Mesenteric fat pad (tissue), 1 donor: ENCODE data around the gene C10orf105. TPM values are rescaled to one million over a fixed set of nuclear protein-coding genes. Genes with fewer than 3 reads are reported as not detected.

Experiments
- DNase-seq: peaks from one replicate; pipeline ENCODE4 v3.0.0-alpha.2; 2020; ENCODE audit warnings: low spot score
- total RNA-seq: library from RNA; stranded (reverse); fragmentation: NEBNext Ultra II Directional; extraction: Animal tissue kit (Norgen Biotek cat#: 25700); gene quantifications from one replicate; pipeline ENCODE4 v1.2.1, GENCODE V29; 2021
- donor health status: DM: yes; HTN: yes; CAD: no.

Gene C10orf105
- total RNA-seq, 1 donor from 2014 or later, result 0.22 TPM

DNA sequence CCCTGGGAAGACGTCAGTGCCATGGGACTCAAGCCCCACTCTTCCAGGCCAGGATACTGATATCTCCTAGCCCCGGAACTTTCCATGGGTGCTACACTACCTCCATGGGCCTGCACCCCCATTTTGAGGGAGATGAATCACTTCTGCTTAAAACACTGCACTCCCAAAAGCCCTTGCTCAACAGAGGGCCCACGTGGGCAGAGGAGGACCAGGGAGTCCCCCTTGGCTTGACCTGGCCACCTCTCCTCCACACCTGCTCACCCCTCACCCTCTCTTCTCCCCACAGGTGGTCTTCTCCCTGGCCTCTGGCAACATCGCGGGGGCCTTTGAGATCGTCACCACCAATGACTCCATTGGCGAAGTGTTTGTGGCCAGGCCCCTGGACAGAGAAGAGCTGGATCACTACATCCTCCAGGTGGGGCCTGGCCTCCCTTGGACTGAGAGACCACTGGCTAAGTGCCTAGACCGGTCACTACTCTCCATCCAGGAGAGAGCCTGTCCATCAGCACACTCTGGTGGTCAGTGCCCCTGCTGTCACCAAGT, 19.9 kb upstream of the C10orf105 start:
- DNase-seq, result no peak

DNA sequence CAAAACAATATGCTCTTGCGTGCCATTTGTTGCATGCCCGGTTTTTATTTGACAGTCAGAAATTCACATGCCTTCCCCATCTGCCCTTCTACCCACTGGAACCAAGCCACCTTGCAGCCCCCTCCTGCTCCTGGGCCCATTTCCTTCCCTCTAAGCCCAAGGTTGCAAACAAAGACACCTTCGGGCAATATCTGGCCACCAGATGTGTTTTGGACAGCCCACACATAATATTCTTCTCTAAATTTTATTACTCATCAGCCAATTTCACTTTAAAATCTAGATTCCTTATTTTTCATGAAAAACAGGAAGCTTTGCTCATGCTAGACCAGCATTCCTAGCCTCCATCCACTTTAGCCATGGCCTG, 18.2 kb upstream of the C10orf105 start:
- DNase-seq, result no peak

DNA sequence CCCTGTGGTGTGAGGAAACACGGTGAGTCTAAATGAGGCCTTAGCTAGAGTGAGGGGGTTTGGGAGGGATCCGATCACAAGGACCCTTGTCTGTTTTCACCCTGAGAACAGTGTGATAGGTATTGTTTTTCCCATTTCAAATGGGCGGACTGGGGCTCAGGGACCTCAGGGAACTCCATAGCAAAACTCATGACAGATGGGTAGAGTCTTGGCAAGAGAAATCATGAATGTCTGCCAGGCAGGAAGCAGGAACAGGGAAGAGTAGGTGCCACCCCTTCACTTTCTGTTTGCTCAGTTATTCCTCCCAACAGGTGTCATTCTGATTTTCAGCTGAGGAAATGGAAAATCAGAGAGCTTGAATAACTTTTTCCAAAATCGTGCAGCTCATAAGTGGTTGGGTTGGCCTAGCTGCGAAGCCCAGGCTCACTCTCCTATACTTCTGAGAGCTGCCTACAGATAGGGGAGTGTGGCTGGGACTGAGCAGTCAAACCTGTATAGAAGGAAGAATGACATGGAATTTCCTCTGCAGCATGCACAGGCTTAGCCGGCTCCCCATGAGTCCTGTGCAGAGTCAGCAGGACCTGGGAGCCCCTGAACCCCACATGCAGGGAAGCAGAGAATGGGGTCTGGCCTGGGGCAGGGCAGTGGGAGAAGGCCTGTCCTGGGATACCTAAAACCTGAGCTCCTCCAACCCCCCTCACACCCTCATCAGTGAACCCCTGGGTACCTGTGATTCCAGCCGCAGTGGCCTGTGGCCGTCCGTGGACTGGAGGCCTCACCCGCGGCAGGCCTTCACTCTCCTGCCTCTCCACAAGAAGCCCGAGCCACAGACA, 17.6 kb upstream of the C10orf105 start:
- no peak for DNase-seq

DNA sequence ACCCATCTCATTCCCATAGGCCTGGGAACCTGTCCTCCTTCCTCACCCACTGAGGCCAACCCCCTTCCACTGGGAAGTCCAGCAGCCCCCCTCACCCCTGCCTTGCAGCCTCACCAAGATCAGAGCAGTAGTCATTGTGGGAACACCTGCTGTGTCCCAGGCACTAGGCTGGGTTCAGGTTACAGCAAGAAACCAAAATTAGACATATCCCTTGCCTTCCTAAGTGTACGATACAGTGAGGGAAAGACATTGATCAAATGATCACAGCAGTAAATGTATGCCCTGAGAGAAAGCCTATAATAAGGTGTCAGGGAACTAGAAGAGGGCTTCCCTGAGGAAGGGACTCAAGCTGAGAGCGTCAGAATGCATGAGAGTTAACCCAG, 17.0 kb upstream of the C10orf105 start:
- no peak for DNase-seq

DNA sequence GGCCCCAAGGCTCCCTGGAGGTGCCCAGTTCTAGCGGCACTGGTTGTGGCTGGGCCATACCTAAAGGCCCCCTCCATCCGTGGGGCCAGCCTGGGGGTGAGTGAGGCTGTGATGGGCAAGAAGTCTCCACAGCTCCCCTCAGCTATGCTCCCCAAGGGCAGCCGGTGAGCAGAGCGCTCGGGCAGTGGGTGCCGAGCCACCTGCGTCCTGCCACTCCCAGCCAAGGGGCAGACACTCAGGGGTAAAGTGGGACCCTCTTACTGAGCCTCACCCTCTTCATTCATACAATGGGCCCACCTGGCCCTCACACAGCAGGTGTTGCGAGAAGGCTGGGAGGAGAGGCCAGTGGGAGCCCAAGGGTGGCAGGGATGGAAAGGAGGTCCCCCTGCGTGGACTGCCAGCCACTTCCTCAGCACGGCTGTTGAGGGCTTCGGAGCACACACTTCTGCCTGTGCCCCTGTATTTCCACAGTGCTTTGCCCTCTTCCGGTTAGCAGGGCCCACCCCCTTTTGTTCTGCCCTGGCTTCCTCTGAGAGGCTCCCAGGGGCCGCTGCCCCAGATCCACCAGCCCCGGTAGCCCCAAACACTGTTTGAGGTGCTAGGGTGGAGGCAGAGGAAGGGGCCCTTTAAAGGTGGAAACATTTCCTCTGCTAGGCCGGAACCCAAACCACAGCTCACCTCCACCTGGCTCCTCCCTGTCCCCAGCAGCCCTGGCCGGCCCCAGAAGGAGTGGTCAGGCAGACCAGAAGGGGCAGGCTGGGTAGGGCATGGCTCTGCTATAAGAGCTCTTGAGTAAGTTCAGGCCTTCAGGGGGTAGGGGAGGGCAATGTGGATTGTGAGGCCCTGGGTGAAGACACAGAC, 16.4 kb upstream of the C10orf105 start:
- DNase-seq, result no peak

DNA sequence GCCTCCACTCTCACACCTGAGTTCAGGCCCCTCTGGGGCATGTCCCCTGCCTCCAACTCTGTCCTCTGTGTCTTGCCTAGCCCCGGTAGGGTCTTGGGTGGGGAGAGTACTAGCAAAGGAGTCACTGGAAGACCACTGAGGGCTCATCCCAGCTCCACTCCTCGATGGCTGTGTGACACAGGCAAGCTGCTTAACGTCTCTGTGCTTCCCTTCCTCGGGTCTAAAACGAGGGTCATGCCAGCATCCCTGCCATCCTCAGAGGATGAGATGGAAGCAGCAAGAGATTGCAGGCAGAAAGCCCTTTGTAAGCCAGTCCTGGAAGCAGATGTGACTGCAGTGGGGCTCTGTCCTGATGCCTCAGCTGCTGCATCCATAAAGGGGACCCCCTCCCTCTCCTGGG, 15.2 kb upstream of the C10orf105 start:
- no peak for DNase-seq

DNA sequence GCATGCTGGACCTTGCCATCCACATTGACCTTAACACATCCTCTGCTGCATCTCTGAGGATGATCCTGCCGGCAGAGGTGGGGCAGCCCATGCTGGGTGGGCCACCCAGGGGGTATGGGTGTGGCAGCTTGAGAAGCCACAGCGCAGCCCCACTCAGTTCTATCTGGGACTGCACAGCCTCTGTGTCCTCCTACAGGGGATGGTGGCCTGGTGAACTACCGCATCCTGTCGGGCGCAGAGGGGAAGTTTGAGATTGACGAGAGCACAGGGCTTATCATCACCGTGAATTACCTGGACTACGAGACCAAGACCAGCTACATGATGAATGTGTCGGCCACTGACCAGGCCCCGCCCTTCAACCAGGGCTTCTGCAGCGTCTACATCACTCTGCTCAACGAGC, 12.2 kb upstream of the C10orf105 start:
- no peak for DNase-seq

DNA sequence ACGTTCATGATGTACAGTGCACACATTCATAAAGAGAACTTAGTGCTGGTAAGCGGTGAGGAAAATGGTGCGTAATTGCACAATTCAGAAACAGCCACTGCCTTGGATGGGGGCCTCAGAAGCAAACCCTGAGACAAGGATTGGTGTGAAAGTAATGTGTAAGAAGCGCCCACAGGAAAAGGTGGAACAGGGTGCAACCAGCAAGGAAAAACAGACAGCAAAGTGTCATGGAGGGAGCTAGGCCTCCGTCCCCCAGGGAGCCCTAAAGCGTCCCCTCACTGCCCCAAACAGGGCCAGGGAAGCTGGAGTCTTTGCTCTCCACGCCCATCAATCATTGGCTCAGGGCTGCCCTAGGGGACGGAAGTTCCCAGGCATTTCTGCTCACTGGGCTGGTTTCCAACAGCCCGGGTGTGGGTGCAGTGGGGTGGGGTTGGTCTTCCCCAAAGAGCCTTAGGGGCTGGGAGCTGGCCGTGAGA, 9.6 kb upstream of the C10orf105 start:
- DNase-seq, result no peak

DNA sequence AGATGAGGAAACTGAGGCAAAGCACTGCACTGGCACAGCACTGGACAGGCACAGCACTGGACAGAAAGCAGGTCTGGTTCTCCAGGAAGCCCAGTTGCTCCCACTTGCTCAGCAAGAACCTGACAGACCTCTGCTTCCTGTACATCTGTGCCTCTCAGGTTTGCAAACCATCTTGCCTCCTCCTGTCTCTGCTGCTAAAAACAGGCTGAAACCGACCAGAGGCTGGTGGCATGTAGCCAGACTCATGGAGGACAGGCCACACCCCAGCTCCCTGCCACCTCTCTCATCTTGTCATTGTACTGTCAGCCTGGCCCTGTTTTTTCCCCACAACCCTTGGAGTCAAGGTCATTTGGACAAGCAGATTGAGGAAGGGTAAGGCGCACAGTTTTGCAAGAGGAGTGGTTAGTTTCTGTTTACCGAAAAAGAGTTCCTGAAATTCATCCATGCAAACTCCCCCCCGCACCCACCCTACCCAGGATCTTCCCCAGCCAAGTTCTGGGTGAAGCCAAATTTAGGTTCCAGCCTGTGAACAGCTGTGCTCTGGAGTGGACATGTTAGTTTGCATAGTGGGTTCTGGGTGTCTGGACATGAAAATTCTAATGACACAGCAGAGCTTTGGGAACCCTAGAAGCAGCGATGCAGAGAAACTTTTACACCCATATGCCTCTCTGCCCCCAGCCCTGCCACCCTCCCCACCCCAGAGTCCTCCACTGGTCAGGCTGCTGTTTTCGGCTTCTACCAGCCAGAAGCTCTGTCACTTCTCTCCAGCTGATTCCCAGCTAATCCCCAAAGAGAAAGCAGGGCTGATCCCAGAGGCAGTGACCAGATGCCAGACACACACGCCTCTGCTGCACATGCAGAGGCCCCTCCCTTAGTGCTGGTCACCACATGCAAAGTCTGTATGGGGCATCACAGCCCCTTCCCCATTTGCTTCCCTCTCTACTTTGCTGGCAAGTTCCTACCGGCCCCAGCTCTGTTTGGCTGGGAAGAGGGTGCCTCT, 8.5 kb upstream of the C10orf105 start:
- DNase-seq, result no peak

DNA sequence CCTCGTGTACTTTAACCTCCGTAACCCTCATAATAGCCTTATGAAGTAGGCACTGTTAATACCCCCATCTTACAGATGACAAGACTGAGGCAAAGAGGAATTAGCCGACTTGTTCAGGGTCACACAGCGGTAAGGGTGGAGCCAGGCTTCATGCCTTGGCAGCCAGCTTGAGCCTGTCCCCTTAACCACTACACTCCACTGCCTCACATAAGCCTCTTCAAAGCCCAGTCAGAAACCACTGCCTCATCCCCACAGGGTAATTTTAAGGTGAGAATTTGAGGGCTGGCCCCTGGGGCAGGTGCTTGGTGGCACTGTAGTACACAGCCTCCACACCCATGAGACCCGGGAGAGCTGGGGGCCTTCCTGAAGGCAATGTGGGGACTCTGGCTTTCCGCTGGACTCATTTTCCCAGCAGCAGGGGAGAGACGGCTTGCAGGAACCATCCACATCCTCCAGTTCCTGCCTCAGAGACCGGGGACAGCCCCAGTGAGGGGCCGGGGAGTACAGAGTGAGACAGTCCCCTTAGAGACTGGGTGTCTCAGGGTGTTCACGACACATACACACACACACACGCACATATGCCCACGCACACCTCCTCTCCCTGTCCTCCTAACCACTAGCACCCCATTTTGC, 7.6 kb upstream of the C10orf105 start:
- no peak for DNase-seq

DNA sequence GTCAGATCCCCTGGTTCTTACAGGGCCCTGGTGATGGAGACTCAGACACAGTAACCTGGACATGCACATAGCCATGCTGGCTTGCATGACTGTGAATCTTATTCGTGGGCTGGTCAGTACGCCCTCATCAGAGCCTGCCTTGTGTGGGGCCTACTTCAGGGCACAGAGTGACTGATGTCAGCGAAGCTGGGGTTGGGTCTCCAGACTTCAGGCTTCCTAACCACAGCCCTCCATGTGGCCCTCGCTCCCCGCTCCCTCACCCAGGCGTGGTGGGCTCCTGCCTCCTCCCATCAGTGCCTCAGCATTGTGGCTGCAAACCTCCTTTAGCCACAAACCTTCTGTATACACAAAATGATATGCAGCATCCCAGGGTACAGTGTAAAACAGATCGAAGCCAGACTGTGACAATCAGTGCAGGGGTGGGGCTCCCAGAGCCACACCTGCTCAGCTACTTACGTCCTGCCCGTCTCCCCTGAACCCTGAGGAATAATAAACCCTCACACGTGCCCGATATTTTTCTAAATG, 7.1 kb upstream of the C10orf105 start:
- no peak for DNase-seq

DNA sequence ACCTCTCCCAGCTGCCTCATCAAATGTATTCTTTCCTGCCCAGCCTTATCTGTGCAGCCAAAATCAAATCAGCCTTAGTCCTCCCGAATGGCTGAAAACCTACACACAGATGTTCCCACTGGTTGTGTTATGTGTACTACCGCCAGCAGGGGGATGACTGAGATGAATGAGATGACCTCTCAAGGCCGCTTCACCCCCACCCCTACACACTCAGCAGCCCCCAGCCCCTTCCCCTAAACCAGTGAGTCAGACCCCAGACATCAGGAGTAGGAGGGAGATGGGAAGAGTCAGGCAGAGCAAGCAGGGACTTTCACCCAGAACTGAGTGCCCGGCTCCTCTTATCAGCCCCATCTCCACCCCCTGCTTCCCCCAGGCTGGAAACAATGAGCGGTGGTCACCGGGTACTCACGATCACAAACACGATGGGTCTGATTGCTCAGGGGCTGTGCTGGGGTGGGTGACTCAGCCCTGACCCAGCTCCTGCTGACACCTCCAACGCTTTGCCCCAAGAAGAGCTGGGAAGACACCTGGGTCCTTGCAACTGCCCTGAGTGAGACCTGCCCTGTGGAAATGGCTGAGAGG, 6.5 kb upstream of the C10orf105 start:
- DNase-seq, result no peak

DNA sequence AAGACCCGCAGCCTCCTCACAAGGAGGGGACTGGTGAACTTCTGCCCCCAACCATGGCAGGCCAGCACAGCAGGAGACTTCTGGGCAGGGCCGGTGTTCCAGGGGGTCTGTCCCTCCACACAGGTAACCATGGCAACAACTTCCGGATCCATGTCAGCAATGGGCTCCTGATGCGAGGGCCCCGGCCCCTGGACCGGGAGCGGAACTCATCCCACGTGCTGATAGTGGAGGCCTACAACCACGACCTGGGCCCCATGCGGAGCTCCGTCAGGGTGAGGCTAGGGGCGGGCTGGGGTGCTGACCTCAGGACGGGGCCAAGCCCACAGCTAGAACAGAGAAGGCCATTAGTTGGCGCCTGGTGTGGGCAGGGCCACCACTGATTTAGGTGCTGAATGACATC, 5.7 kb upstream of the C10orf105 start:
- no peak for DNase-seq

DNA sequence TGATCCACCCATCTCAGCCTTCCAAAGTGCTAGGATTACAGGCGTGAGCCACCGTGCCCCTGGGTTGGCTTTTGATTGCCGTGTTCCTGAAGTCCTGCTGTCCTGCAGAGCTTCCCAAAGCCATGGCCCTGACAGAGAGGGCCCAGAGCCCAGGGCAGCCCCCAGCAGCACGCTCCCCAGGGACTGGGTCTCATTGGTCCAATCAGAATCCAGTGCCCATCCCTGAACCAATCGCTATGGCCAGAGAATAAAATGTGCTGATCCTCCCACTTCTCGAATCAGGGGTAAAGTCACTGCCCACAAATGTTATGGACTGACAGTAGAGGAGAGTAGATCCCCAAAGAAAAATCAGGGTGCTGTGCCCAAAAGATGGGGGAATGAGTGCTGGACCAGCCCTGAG, 5.0 kb upstream of the C10orf105 start:
- DNase-seq, result no peak

DNA sequence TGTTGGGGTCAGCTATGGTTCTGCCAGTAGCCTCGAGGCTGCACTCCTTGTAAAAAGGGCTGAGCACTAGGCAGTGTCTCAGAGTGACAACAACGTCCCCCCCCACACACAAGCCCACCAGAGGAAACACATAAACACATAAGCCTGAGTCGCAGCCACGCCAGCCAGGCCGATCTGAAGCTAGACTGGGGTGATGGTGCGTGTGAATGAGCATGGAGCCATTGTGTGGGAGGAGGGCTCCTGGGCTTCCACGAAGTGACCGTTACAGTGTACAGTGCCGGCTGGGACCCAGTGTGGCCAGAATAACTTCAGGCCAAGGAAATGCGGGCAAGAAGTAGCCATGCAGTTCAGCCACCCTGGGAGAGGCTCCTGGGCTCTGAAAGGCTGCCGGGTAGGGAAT, 3.7 kb upstream of the C10orf105 start:
- no peak for DNase-seq

DNA sequence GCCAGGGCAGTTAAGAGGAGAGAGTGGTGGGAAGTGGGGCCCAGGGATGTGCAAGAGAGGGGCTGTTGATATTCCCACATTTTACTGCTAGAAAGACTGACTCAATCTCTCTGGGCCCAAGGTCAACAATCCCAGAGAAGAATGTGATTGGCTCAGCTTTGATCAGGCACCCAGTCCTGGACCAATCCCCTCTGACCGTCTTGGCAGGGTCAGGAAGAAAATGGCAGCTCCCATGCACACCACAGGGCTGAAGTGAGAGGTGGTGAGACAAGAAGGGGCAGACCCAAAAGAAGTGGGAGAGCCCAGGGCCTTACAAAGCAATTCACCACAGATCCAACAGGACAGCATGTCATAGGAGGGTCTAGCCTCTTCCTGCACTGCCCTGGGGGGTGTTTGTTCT, 3.3 kb upstream of the C10orf105 start:
- no peak for DNase-seq

DNA sequence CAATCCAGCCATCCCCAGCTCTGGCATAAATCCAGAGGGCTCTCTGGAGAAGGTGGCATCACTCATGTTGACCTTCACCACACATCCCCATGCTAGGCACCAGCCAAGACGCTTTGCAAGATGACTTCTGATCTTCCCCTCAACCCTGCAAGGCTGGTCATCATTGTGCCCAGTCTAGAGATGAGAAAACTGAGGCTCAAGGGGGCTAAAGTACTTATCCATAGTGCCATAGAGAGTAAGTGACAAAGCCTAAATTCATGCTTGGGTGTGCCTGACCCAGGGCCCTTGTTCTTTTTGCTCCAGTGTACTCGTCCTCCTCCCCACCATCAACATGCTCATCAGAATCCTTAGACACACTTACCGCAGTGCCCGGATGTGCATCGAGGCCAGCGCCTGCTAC, 1.7 kb upstream of the C10orf105 start:
- DNase-seq, result no peak

DNA sequence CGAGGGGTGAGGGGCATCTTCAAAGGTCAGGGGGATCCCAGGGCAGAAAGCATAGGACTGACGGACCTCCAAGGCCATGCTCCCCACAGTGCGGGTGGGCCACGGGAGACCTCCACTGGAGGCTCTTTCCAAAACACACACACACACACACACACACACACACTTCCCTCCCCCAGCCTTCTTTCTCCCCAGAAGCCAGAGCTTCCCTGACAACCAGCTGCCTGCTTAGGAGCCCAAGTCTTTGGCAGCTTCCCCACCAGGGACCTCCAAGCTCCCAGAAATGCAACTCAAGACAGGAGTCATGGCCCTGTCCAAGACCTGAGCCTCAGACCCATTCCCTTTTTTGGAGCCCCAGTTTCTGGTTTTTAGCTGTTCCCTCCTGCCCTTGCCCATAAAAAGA, 710 bp upstream of the C10orf105 start:
- DNase-seq, result no peak

DNA sequence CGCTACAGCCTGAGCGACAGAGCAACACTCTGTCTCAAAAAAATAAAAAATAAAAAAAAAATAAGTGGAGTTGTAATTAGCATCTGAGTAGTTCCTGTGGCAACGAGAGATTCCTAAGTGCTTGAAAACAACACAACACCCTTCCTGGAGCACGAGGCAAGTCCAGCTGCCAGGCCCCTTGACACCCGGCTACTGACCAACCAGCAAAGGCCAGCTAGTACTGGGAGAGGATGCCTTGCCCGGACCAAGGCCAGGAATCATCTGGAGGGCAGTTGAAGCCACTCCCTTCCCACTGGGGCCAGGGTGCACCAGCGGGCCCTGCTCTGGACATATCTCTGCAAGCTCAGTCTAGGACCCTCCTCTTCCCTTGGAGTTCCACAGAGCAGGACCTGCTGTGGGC, 536 bp downstream of the C10orf105 start:
- DNase-seq, result no peak

DNA sequence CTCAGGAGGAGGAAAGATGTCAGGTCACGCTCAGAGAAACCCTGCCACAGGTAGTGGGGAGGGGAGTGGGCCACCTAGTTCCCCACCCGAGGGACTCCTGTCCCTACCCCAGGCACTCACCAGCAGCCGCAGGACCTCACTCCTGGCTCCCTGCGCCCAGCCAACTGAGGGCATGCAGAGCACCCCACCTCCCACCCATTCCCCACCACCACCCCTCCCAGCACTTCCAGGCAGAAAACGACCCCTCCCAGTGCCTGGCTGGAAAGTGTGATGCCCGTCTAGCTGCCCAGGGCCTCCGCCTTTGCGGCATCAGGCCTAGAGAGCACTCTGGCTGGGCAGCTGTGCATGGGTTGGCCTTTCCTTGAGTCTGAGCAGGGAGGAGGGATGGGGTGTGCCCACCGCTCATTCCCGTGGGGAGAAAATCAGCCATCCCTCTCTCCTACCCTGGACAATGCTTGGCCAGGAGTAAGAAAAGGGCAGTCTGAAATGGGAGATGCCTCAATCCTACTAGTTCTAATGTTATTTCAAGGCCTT, 1.3 kb downstream of the C10orf105 start:
- DNase-seq, result no peak
